Adrenal gland (tissue), 12 donors: ENCODE results near the gene KIAA1755. TPM values are rescaled to one million over a fixed set of nuclear protein-coding genes. Genes with fewer than 3 reads are reported as not detected.
A peak's percentile ranks its signal among the peaks of the same experiment; 100 is the strongest.

ENCODE experiments used
- DNase-seq, 7 donors: peaks; one replicate each; pipeline ENCODE4 v3.0.0-alpha.2; 2019 to 2020
- H3K27ac ChIP-seq, 5 donors: fragments of 200-600 bp; sonication (generic) in 4 of 5; 1 replicate in 3 of 5; 2 replicates in 2 of 5; pipeline versions ENCODE4 v1.5.1 to v1.8.0; 2016 to 2020; ENCODE audit warnings: mild to moderate bottlenecking in 1 of 5
- H3K27me3 ChIP-seq: fragments of 200-600 bp; 2 replicates; pipeline ENCODE4 v1.8.0; 2021
- H3K36me3 ChIP-seq, 2 donors: fragments of 200-600 bp; replicated peaks in 1 of 2; 1 replicate in 1 of 2; 2 replicates in 1 of 2; pipeline versions ENCODE4 v1.5.1 to v1.8.0; 2018 to 2022
- H3K4me1 ChIP-seq, 2 donors: fragments of 200-600 bp; replicated peaks in 1 of 2; 1 replicate in 1 of 2; 2 replicates in 1 of 2; pipeline versions ENCODE4 v1.5.1 to v1.8.0; 2018 to 2021
- H3K4me3 ChIP-seq, 4 donors: fragments of 200-600 bp; sonication (generic) in 3 of 4; one replicate each; pipeline ENCODE4 v1.5.1; 2016 to 2018
- H3K9me3 ChIP-seq, 3 donors: fragments of 200-600 bp; sonication (generic) in 1 of 3; replicated peaks in 1 of 3; 1 replicate in 2 of 3; 2 replicates in 1 of 3; pipeline versions ENCODE4 v1.5.1 to v1.8.0; 2016 to 2021
- CTCF ChIP-seq, 6 experiments: fragments of 450-650 bp in 4 of 6; fragments of 200-600 bp in 2 of 6; sonication (generic) in 1 of 6; IDR thresholded peaks; 1 replicate in 5 of 6; 2 replicates in 1 of 6; pipeline versions ENCODE4 v1.5.1 to v1.8.0; 2016 to 2021; ENCODE audit warnings: antibody characterized with exemption in 6 of 6, mild to moderate bottlenecking in 2 of 6, moderate library complexity in 1 of 6
- POLR2A ChIP-seq, 2 donors: fragments of 450-650 bp; IDR thresholded peaks; one replicate each; pipeline ENCODE4 v1.6.1; 2017; ENCODE audit warnings: antibody characterized with exemption in 2 of 2, mild to moderate bottlenecking in 2 of 2, moderate library complexity in 1 of 2
- WGBS, 4 donors: extraction: QIAGEN DNeasy Blood & Tissue Kit in 2 of 4; methylation state at CpG; one replicate each; pipeline versions ENCODE4 v1.1.5 to v1.1.7; 2013 to 2017; 5-methylcytosine and 5-hydroxymethylcytosine counted together
- intact Hi-C, 2 donors: fragments of 100-400 bp; cut with DNase I; formaldehyde crosslinking; loops; one replicate each; pipeline versions ENCODE4 v1.14.1 to v1.15.0; 2022 to 2023
- polyA plus RNA-seq, 3 donors: library from polyadenylated mRNA; stranded (reverse); fragments of 200-250 nt in 2 of 3; fragments of 350-450 nt in 1 of 3; fragmentation: Illumina TruSeq in 1 of 3; extraction: RNeasy Lipid Tissue Mini Kit (QIAGEN cat#74804) in 1 of 3; gene quantifications; one replicate each; pipeline ENCODE4 v1.2.3, GENCODE V29; 2013 to 2014
- total RNA-seq, 9 donors: library from RNA; depleted of rRNA in 4 of 9; stranded (reverse); fragments of >200 nt in 4 of 9; fragments of 120-200 nt in 1 of 9; fragmentation: NEBNext Ultra II Directional in 1 of 9; extraction: Animal tissue kit (Norgen Biotek cat#: 25700) in 1 of 9; gene quantifications; one replicate each; pipeline versions ENCODE4 v1.1.0 to v1.2.4, GENCODE V29; 2013 to 2023
- donor health status: healthy with polysubstance abuse.
- donor health status: Bipolar disorder and iron deficiency.
- donor health status: DM: yes; HTN: yes; CAD: no.
- donor health status: DM: no; HTN: no; CAD: no.
- donor health status: DM: no; HTN: no; CAD: no.
- donor health status: DM: yes; HTN: yes; CAD: no.

The KIAA1755 gene
- total and polyA plus RNA-seq, 12 donors, result 0.42 to 8.0 (median 2.0) TPM

- WGBS, 4 donors, result 73 to 77% (median 76%) methylated on average over 6 of the region's 6 CpGs
- intact Hi-C loops, result no loop called here
- H3K4me1 ChIP-seq, result no peaks in the 10 kb centered on the region
- TF ChIP-seq POLR2A (IDR thresholded peaks at IDR 0.05) (no peak), CTCF (IDR thresholded peaks at IDR 0.05) (no peak)
- H3K4me3 ChIP-seq, result no peak overlapping the region
- no peaks in the 10 kb centered on the region for H3K9me3 ChIP-seq
- no peak for DNase-seq
- H3K27ac ChIP-seq, result no peak overlapping the region
- H3K27me3 ChIP-seq, result peaks cover 13% of the 10 kb centered on the region
- no peaks in the 10 kb centered on the region for H3K36me3 ChIP-seq
Measured at GRCh38 chr20:38306379-38306778, 45.8 kb upstream of the KIAA1755 start.

DNA sequence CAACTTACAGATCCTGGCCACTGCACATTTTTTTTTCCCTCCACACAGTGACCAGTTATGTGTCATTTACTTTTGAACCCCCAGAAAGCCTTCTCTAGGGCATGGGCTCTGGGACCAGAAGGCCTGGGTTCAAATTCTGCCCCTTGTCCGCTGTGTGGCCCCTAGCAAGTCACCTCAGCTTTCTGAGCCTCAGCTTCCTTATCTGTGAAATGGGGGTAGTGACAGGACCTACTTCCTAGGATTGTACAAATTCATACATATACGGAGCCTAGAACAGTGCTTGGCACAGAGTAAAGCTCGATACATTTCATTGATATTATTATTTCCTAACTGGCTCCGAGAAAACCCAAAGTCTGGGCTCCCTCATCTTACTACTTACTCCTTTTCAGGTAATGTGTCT lies 45.0 kb upstream of the KIAA1755 start:
- intact Hi-C loops, result no loop called here
- no peak overlapping the region for H3K27ac ChIP-seq
- peaks cover 13% of the 10 kb centered on the region for H3K27me3 ChIP-seq
- H3K4me3 ChIP-seq, result no peak overlapping the region
- H3K4me1 ChIP-seq, result no peaks in the 10 kb centered on the region
- DNase-seq, result no peak
- H3K9me3 ChIP-seq, result no peaks in the 10 kb centered on the region
- WGBS, 4 donors, result 76 to 88% (median 78%) methylated on average over 4 of the region's 4 CpGs
- H3K36me3 ChIP-seq, result no peaks in the 10 kb centered on the region
- TF ChIP-seq CTCF (IDR thresholded peaks at IDR 0.05), result no peak

- Histone ChIP-seq H3K9me3 (no peaks in the 10 kb centered on the region), H3K36me3 (no peaks in the 10 kb centered on the region), H3K4me1 (no peaks in the 10 kb centered on the region), H3K27me3 (peaks cover 13% of the 10 kb centered on the region), H3K4me3 (no peak overlapping the region), H3K27ac (no peak overlapping the region)
- TF ChIP-seq POLR2A (IDR thresholded peaks at IDR 0.05) (no peak), CTCF (IDR thresholded peaks at IDR 0.05) (peak in 3 of 6 experiments; percentile 8 to 34 (median 23))
- intact Hi-C loops, result no loop called here
- WGBS, 4 donors, result 44 to 52% (median 47%) methylated on average over 8 of the region's 8 CpGs
- DNase-seq, result peak in 4 of 7 donors; percentile 24 to 38 (median 34)
Measured at GRCh38 chr20:38304845-38305447, 44.4 kb upstream of the KIAA1755 start.

GRCh38 chr20:38303908-38304379 lies 43.4 kb upstream of the KIAA1755 start, which contains the start of gene BPI:
Gene BPI, plus strand, starts transcription at chr20:38304156. Its CDS starts 68 bp downstream, at chr20:38304224.
- intact Hi-C loops, result no loop called here
- H3K9me3 ChIP-seq, result no peaks in the 10 kb centered on the region
- H3K4me3 ChIP-seq, result no peak within 1 kb of the TSS
- 59 to 68% (median 66%) methylated on average over 20 to 21 of the region's 21 CpGs for WGBS, 4 donors
- no peak for TF ChIP-seq CTCF (IDR thresholded peaks at IDR 0.05)
- no peak for TF ChIP-seq POLR2A (IDR thresholded peaks at IDR 0.05)
- H3K4me1 ChIP-seq, result no peaks in the 10 kb centered on the region
- no peaks in the 10 kb centered on the region for H3K36me3 ChIP-seq
- peaks cover 13% of the 10 kb centered on the region for H3K27me3 ChIP-seq
- DNase-seq, result peak in 6 of 7 donors; percentile 18 to 55 (median 32)
- H3K27ac ChIP-seq, result no peak within 1 kb of the TSS
